ENCODE results near the gene DDX49. TPM values are rescaled to one million over a fixed set of nuclear protein-coding genes. Genes with fewer than 3 reads are reported as not detected.

DDX49 gene
- total and polyA plus RNA-seq, 2 donors (not counting 1 experiment from before 2014, with no cell fraction given) = 38.9 to 47.5 TPM

- ChIA-PET POLR2A (interaction anchor here (0.9 kb wide), 1 partner anchor 13 kb away, joined by 6 read pairs; no protein-coding TSS in a partner anchor), CTCF (interaction anchor here (1.1 kb wide), 1 partner anchor 12 kb away, joined by 4 read pairs; no protein-coding TSS in a partner anchor)
- Histone ChIP-seq H3K4me2 (replicated peaks; ENCODE audit: low read depth, low read length, poor library complexity, severe bottlenecking) (peak overlapping the region; percentile 51), H3K27ac (ENCODE audit: low read length in 2 of 2) (no peak overlapping the region), H3K79me2 (ENCODE audit: control insufficient read depth, insufficient read depth, low read length) (peaks cover 3% of the 10 kb centered on the region), H3K9ac (ENCODE audit: low read length) (no peak overlapping the region), H3K4me3 (ENCODE audit: control extremely low read depth in 1 of 5, extremely low read depth in 1 of 5, insufficient read depth in 1 of 5, low read depth in 2 of 5, low read length in 4 of 5) (no peak overlapping the region), H3K9me3 (ENCODE audit: control extremely low read depth in 1 of 3, control insufficient read depth in 2 of 3, insufficient read depth in 1 of 3, low read length in 2 of 3) (peaks cover 0 to 3% (median 0%) of the 10 kb centered on the region in 3 donors), H3K4me1 (ENCODE audit: control insufficient read depth in 2 of 2, insufficient read depth in 2 of 2, low read length in 2 of 2) (peaks cover 11 to 12% of the 10 kb centered on the region in 2 donors), H2AFZ (ENCODE audit: insufficient read depth, low read depth, low read length, poor library complexity, severe bottlenecking) (no peak overlapping the region), H3K36me3 (replicated peaks in 1 of 2; ENCODE audit: control extremely low read depth in 1 of 2, control insufficient read depth in 1 of 2, extremely low read depth in 1 of 2, insufficient read depth in 2 of 2, low read length in 1 of 2) (peaks cover 0 to 22% of the 10 kb centered on the region in 2 experiments), H4K20me1 (ENCODE audit: control insufficient read depth, insufficient read depth, low read length, poor library complexity, severe bottlenecking) (peaks cover 39% of the 10 kb centered on the region), H3K27me3 (replicated peaks in 1 of 4; ENCODE audit: control extremely low read depth in 1 of 4, control insufficient read depth in 3 of 4, insufficient read depth in 4 of 4, low read length in 3 of 4) (peaks cover 0 to 28% (median 6%) of the 10 kb centered on the region in 4 experiments)
- 19% methylated on average over 25 of the region's 25 CpGs for WGBS (ENCODE audit: insufficient coverage)
- Mint-ChIP-seq H3K27me3 (peaks cover 19% of the 10 kb centered on the region), H3K4me1 (peaks cover 14% of the 10 kb centered on the region), H3K4me3 (peak overlapping the region; percentile 32), H3K27ac (no peak overlapping the region), H3K9me3 (ENCODE audit: insufficient read depth) (no peaks in the 10 kb centered on the region)
- intact Hi-C loops (cut with micrococcal nuclease) = no loop called here
- TF ChIP-seq EZH2 (IDR thresholded peaks at IDR 0.05; ENCODE audit: borderline replicate concordance, insufficient read depth, low read depth, low read length, poor library complexity, severe bottlenecking) (no peak), CTCF (IDR thresholded peaks at IDR 0.05) (no peak)
- DNase-seq (no peak), ATAC-seq (ENCODE audit: low read depth) (no peak)
Measured at GRCh38 chr19:18870531-18871172, 48.9 kb upstream of the DDX49 start.

- Histone ChIP-seq H3K9ac (ENCODE audit: low read length) (no peak overlapping the region), H2AFZ (ENCODE audit: insufficient read depth, low read depth, low read length, poor library complexity, severe bottlenecking) (no peak overlapping the region), H3K4me2 (replicated peaks; ENCODE audit: low read depth, low read length, poor library complexity, severe bottlenecking) (no peak overlapping the region), H3K36me3 (replicated peaks in 1 of 2; ENCODE audit: control extremely low read depth in 1 of 2, control insufficient read depth in 1 of 2, extremely low read depth in 1 of 2, insufficient read depth in 2 of 2, low read length in 1 of 2) (peaks cover 0 to 14% of the 10 kb centered on the region in 2 experiments), H4K20me1 (ENCODE audit: control insufficient read depth, insufficient read depth, low read length, poor library complexity, severe bottlenecking) (peaks cover 30% of the 10 kb centered on the region), H3K79me2 (ENCODE audit: control insufficient read depth, insufficient read depth, low read length) (peaks cover 3% of the 10 kb centered on the region), H3K27me3 (replicated peaks in 1 of 4; ENCODE audit: control extremely low read depth in 1 of 4, control insufficient read depth in 3 of 4, insufficient read depth in 4 of 4, low read length in 3 of 4) (peaks cover 0 to 28% (median 6%) of the 10 kb centered on the region in 4 experiments), H3K4me1 (ENCODE audit: control insufficient read depth in 2 of 2, insufficient read depth in 2 of 2, low read length in 2 of 2) (peaks cover 11 to 12% of the 10 kb centered on the region in 2 donors), H3K27ac (ENCODE audit: low read length in 2 of 2) (no peak overlapping the region), H3K9me3 (ENCODE audit: control extremely low read depth in 1 of 3, control insufficient read depth in 2 of 3, insufficient read depth in 1 of 3, low read length in 2 of 3) (peaks cover 0 to 3% (median 0%) of the 10 kb centered on the region in 3 donors), H3K4me3 (ENCODE audit: control extremely low read depth in 1 of 5, extremely low read depth in 1 of 5, insufficient read depth in 1 of 5, low read depth in 2 of 5, low read length in 4 of 5) (no peak overlapping the region)
- intact Hi-C loops (cut with micrococcal nuclease) = no loop called here
- peaks cover 14% of the 10 kb centered on the region for H3K4me1 Mint-ChIP-seq
- H3K27me3 Mint-ChIP-seq = peaks cover 19% of the 10 kb centered on the region
- CTCF ChIA-PET = interaction anchor here (1.1 kb wide), 1 partner anchor 11 kb away, joined by 4 read pairs; no protein-coding TSS in a partner anchor
- DNase-seq = no peak
- no peak for TF ChIP-seq CTCF (IDR thresholded peaks at IDR 0.05)
- no peak for TF ChIP-seq EZH2 (IDR thresholded peaks at IDR 0.05; ENCODE audit: borderline replicate concordance, insufficient read depth, low read depth, low read length, poor library complexity, severe bottlenecking)
- H3K9me3 Mint-ChIP-seq (ENCODE audit: insufficient read depth) = no peaks in the 10 kb centered on the region
- WGBS (ENCODE audit: insufficient coverage) = 66% methylated on average over 2 of the region's 7 CpGs
- H3K27ac Mint-ChIP-seq = no peak overlapping the region
- POLR2A ChIA-PET = interaction anchor here (0.9 kb wide), 1 partner anchor 14 kb away, joined by 6 read pairs; no protein-coding TSS in a partner anchor
- ATAC-seq (ENCODE audit: low read depth) = no peak
- H3K4me3 Mint-ChIP-seq = peak overlapping the region; percentile 1
Measured at GRCh38 chr19:18871543-18871942, 48.0 kb upstream of the DDX49 start.
